KBM-7 (cell line): Measurements from ENCODE around the gene PRM1.
"Not testable (repeated sequence)": the region's sequence is repeated elsewhere in the genome, so short reads cannot be mapped to it uniquely, and the experiment has no call there.

ENCODE experiments used
- DNase-seq: peaks from one replicate; pipeline ENCODE4 v3.0.0-alpha.2; 2015
- in situ Hi-C: fragments of 300-500 bp; cut with MboI; formaldehyde crosslinking; loops from 2 replicates; pipeline ENCODE4 v1.14.3; 2020; ENCODE audit warnings: low sequenced_read_pairs, low pct_unique_long_range_greater_than_20kb, mixed read lengths

The PRM1 gene

DNA sequence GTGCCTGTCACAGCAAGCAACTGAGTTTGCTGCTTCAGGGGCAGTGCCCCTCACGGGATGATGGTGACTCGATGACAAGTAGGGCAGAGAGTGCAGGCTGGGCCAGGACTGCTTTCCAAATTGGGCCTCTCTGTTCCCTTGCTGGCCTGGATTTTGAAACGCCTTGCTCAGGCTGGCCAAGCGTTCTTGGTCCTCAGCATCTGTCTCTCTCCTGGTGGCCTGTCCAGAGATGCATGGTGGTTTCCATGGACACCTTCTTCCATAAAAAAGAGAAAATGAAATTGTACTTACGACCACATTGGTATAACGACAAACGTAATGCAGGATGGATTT is 19.4 kb upstream of the PRM1 start:
- in situ Hi-C loops: no loop called here
- DNase-seq: no peak

DNA sequence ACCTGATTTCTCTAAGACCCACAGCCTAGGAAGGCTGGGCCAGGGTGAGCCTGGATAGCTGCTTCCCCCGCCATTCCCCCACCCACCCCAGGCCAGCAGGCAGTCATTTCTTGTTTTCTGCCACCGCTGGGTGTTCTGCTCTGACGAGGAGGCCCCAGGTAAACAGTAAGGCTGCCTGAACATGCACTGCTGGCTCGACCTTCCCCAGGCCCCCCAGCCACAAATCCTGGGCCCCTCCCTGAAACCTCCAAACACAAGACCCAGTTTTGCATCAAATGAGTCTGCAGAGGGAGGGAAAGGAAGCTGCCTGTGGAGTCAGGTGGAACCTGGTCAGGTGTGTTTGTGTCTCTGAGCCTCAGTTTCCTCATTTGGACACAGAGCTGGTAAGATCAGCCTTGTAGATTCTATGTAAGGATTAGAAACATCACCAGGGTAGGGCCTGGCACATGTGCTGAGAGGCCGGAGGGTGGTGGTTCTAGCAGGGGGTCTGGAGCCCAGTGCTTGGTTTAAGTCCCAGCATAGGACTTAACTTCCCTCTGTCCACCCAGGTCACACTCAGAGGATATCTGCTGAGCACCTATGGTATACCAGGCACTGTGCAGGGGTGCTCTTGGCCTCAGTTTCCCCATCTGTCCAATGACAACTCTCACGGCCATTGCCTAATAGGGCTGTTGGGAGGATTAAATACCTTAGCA is 18.9 kb upstream of the PRM1 start:
- DNase-seq: no peak
- in situ Hi-C loops: no loop called here

DNA sequence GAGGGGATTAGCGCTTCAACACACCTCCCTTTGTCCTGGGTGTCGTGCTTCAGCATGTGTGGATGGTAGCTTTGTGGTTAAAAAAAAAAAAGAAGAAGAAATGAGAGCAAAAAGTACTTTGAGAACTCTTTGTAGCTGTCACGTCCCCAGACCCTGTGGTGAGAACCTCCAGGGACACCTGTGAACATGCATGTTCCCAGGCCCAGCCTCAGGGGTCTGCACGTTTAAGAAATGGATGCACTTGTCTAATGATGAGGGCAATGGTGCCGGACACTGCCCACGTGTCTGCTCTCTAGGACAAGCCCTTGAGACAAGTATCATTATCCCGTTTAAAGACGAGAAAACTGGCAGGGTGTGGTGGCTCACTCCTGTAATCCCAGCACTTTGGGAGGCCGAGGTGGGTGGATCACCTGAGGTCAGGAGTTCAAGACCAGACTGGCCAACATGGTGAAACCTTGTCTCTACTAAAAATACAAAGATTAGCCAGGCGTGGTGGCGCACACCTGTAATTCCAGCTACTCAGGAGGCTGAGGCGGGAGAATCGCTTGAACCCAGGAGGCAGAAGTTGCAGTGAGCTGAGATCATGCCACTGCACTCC is 17.9 kb upstream of the PRM1 start:
- in situ Hi-C loops: not testable (repeated sequence)
- peak; percentile 41 for DNase-seq

DNA sequence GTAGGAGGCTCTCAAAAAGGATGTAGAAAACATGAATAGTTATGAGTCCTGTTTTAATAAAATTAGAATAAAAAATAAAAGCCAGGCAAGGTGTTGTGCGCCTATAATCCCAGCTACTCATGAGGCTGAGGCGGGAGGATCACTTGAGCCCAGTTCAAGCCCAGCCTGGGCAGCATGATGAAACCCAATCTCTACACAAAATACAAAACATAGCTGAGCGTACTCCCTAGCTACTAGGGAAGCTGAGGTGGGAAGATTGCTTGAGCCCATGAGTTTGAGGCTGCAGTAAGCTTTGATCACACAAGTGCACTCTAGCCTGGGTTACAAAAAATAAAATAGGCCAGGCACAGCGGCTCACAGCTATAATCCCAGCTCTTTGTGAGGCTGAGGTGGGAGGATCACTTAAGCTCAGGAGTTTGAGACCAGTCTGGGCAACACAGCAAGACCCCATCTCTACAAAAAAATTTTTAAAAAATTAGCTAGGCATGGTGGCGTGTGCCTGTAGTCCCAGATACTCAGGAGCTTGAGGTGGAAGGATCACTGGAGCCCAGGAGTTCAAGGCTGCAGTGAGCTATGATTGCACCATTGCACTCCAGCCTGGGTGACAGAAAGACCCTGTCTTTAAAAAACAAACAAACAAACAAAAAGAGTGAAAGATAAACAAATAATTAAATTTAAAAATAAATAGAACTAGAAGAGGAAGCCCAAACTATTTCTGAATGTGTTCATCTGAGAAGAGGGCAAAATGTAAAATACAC is 17.2 kb upstream of the PRM1 start:
- in situ Hi-C loops: no loop called here
- no peak for DNase-seq

DNA sequence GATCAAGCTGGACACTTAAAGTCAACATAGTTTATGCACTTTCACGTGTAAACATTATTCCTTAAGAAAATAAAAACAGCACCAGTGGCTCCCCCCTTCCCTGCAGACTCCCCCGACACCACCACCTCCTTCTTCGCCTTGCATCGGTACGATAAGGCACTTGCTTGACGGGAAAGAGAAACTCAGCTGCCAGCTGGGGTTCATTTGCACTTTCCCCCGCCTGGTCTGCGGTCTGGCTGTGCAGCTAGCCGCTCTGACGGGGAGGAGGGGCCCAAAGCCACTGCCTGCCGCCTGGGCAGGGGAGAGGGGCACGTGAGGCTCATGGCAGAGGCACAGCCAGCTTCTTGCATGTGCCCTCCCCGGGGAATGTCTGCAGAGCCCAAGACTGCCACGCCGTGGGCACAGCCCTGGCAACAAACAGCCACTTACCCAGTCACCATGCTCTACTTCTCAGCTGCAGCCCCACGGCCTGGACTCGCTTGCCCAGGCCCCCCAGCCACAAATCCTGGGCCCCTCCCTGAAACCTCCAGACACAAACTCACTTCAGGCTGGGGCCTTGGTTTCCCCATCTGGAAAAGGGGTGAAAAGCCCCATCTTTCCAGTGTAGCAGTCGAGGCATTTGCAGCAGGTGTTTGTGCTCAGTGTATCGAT is 16.5 kb upstream of the PRM1 start:
- in situ Hi-C loops: no loop called here
- peak; percentile 80 for DNase-seq

DNA sequence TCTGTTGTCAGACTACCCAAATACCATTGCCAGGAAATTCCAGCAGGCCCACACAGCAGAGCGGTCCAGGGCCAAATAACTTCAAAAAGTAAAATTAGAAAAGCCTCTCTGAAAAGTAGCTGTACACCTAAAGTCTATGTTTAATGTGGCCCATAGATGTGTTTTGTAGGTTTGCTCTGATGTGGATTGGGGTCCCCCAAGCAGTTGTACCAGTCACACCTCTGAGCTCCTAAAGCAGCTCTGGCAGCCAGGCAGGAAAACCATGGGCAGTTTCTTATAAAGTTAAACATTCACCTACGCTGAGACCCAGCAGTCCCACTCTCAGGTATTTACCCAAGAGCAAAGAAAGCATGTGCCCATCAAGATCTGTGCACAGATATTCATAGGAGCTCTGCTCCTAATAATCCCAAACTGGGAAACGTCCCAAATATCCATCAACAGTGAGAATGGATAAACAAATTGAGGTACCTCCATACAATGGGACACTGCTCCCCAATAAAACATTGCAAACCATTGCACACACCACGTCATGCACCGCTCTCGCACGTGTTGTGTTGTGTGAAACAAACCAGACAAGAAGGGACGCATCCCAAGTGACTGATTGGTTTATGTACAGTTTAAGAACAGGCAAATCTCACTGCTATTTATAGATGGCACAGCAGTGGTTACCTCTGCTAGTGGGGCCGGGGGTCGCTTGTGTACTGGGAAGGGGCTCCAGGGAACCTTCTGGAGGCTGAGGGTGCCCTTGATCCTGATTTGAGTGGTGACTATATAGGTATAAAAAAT is 15.8 kb upstream of the PRM1 start:
- in situ Hi-C loops: no loop called here
- no peak for DNase-seq

DNA sequence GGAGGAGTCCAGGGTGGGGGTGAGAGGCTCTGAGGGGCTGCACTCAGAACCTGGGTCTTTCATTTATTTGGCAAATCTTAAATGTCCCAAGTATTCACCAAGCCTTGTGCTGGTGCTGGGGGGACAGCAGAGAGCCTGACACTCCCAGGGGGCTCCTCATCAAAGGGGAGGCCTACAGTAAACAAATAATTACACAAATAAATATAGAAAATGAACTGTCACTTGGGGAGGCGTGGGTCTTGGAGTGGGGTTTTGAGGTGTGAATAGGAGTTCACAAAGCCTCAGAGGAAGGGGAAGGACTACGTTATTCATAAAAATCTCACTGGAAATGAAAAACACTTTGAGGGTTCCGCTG is 15.2 kb upstream of the PRM1 start:
- DNase-seq: no peak
- in situ Hi-C loops: no loop called here

DNA sequence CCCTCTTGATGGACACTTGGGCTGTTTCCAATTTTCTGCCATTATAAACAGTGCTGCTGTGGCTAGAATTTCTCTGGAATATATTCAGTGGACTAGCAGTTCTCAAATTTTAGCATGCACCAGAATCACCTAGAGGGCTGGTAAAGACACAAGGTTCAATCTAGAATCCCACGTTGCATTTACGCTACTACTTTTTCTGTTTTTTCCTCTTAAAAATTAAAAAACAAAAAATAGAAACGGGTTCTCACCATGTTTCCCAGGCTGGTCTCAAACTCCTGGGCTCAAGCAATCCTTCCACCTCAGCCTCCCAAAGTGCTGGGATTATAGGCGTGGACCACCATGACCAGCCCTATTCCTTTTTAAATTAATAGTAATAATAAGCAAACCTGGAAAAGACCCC is 14.5 kb upstream of the PRM1 start:
- in situ Hi-C loops: no loop called here
- DNase-seq: no peak

DNA sequence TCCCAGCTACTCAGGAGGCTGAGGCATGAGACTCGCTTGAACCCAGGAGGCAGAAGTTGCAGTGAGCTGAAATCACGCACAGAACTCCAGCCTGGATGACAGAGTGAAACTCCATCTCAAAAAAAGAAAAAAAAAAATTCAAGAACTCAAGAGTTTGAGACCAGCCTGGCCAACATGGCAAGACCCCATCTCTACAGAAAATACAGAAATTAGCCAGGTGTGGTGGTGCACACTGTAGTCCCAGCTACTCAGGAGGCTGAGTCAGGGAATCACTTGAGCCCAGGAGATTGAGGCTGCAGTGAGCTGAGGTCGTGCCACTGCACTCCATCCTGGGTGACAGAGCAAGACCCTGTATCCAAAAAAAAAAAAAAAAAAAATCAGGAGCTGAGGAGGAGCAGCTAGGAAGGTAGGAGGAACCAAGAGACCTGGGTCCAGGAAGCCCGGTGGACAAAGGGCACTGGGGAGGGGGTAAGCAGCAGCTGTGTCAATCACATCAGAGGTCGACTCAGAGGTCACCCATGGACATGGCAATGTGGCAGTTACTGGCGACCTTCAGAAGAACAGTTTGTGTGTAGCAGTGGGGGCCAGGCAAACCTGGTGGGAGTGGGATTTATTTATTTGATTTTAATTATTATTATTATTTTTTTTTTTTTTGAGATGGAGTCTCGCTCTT is 11.1 kb upstream of the PRM1 start:
- DNase-seq: no peak
- in situ Hi-C loops: no loop called here

DNA sequence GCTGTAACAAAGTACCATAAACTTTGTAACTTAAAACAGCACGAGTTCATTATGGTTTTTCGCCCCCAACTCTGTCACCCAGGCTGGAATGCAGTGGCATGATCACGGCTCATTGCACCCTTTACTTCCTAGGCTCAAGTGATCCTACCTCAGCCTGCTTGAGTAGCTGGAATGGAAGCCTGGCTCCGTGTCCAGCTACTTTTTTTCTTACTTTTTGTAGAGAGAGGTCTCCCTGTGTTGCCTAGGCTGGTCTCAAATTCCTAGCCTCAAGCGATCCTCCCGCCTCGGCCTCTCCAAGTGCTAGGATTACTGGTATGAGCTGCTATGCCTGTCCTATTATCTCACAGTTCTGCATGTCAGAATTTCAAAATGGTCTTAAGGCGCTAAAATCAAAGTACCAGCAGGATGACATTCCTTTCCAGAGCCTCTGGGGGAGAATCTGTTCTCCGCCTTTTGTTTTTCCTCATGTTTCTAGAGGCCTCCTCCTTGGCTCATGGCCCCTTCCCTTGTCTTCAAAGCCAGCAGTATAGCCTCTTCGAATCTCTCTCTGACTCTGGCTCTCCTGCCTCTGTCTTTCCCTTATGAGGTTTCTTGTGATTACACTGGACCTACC is 10.1 kb upstream of the PRM1 start:
- in situ Hi-C loops: no loop called here
- no peak for DNase-seq

DNA sequence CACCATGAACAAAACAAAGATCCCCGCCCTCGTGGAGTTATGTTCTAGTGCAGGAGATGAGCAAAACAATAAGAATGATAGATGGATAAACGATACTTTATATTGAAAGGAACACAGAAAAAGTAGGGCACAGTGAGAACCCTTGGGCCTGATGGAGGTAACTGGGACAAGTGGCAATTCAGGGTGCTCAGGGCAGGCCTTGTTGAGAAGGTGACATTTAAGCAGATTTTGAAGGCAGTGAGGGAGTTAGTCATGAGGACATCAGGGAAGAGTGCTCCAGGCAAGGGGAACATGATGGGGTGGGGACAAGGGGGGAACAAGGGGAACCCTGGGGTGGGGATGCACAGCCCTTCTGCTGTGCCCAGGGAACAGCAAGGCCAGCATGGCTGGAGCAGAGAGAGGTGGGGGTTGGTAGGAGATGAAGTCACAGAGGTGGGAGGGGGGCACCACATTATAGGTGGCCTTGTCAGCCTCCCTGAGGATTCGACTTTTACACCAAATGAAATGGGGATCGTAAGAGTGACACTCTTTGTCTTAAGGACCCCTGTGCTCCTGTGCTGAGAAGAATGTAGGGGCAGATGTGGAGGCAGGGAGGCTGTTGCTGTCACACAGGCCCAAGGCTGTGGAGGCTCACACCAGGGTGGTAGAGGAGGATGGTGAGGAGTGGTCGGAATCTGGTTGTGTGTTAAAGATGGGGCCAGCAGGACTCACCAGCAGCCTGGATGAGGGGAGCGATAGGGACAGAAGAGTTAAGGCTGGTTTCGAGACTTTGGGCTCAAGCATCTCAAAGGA is 9.2 kb upstream of the PRM1 start:
- in situ Hi-C loops: no loop called here
- no peak for DNase-seq

DNA sequence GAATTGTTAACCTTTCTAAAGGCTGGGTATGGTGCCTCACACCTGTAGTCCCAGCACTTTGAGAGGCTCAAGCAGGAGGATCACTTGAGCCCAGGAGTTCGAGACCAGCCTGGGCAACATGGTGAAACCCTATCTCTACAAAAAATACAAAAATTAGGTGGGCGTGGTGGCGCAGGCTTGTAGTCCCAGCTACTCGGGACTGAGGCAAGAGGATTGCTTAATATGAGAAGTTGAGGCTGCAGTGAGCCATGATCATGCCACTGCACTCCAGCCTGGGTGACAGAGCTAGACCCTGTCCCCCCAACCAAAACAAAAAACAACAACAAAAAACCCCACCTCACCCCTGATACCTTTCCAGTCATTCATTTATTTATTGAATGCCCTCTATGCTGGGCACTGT is 8.6 kb upstream of the PRM1 start:
- DNase-seq, in situ Hi-C loops: not testable (repeated sequence)

DNA sequence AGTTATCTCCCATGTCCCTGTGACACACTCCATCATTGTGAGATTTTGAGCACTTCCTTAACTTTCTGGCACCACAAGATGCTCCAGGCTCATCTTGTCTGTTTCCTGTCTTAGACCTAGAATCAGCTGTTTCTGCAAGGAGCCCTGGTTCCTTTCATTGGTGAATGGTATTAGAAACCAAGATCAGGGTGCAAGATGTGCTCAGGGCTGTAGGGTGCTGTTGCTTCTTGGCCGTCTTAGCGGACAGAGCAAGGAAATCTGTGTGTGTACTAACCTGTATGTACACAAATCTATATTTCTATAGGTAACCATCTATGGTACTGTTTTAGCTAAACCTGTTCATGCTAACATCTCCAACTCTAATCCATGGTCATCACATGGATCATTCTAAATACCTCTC is 8.1 kb upstream of the PRM1 start:
- in situ Hi-C loops: no loop called here
- no peak for DNase-seq

DNA sequence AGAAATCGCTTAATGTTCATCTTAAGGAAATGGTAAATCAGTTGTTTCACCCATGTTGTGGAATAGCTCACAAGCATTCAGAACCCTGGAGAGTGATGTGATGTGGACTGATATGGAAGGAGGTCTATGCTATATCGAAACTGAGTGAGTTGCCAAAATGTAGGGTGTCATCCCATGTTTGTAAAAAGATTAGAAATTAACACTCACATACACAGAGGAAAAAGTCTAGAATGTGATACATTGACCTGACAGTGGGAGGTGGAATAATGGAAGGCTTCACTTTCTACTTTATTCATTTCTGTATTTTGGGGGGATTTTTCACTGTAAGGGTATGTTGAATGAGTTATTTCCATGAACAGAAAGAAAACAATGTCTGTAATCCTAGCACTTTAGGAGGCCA is 4.7 kb upstream of the PRM1 start:
- in situ Hi-C loops: no loop called here

DNA sequence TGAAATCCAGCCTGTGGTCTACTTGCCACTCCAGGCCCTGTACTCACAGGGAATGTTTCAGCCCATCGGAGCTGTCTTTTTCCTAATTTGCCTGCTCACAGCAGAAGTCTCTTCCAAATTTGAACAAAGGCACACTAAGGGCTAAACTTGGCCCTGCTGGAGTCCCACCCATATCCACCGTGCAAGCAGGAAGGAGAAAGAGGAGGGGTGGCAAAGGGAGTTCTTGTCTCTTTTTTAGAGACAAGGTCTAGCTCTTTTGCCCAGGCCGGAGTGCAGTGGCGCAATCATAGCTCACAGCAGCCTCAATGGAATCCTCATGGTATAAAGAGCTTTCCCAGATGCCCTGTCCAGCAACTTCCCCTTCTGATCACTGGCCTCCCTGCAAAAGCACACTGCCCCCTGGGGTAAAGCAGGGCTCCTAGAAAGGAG is 2.7 kb upstream of the PRM1 start:
- in situ Hi-C loops: no loop called here
- peak; percentile 31 for DNase-seq

More for the DNA sequence above, 4.7 kb upstream of the PRM1 start:
- DNase-seq: no peak

DNA sequence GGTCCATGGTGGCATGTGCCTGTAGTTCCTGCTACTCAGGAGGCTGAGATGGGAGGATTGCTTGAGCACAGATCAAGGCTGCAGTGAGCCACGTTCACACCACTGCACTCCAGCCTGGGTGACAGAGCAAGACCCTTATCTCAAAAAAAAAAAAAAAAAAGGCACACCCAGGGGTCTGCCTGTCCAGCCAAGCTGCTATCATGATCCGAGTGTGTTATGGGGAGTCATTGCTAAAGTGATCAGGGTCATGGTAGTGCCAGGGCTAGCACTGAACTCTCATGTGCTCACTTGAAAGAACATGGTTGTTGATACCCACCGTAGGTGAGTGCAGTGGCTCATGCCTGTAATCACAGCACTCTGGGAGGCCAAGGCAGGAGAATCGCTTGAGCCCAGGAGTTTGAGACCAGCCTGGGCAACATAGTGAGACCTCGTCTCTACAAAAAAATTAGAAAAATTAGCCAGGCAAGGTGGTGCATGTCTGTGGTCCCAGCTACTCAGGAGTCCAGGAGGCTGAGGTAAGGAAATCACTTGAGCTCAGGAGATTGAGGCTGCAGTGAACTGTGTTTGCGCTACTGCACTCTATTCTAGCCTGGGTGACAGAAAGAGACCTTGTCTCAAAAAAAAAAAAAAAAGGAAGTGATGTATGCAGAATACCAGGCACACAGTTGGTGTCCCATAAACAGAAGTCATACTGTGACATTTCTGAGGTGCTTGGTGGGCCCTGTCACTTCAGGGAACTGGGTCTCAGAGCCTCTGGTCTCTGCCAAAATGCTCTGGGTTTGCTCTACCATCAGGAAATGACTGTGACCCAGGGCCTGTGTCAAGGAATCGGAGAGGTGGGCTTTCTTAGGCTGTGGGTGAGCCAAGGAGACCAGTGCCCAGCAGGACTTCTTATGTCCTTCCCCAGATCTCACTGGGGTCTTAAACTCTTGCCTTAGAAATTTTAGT is 2.2 kb downstream of the PRM1 start:
- in situ Hi-C loops: no loop called here
- peak; percentile 39 for DNase-seq
